Activated naive CD4-positive, alpha-beta T cell treated with anti-CD3 and anti-CD28 coated beads, Interleukin-2, amount 50 U/mL, for 72 hours (primary cell): ENCODE measurements around the gene HPCAL1. TPM values are rescaled to one million over a fixed set of nuclear protein-coding genes. Genes with fewer than 3 reads are reported as not detected.

Source experiments
- ATAC-seq, 2 donors: fragments of 150-1000 bp; cut with Tn5 transposase; 2 replicates each; pipeline ENCODE4 v1.10.0; 2021; ENCODE audit warnings: mild to moderate bottlenecking in 2 of 2, moderate library complexity in 2 of 2
- DNase-seq, 2 donors: peaks; one replicate each; pipeline ENCODE4 v3.0.0; 2021 to 2022; ENCODE audit warnings: low spot score in 2 of 2
- H3K27ac Mint-ChIP-seq, 2 donors: one replicate each; pipeline ENCODE4 v1.8.0; 2022; ENCODE audit warnings: mild to moderate bottlenecking in 2 of 2, mixed read lengths in 2 of 2
- H3K36me3 Mint-ChIP-seq, 2 donors: one replicate each; pipeline ENCODE4 v1.8.0; 2022; ENCODE audit warnings: mixed read lengths in 2 of 2
- H3K9me3 Mint-ChIP-seq, 2 donors: one replicate each; pipeline ENCODE4 v1.8.0; 2022; ENCODE audit warnings: mixed read lengths in 2 of 2
- total RNA-seq, 2 donors: library from RNA; stranded (reverse); gene quantifications; one replicate each; pipeline ENCODE4 v1.2.3, GENCODE V29; 2022

HPCAL1 gene
- total RNA-seq, 2 donors from 2014 or later: 46.0 to 96.5 TPM

DNA sequence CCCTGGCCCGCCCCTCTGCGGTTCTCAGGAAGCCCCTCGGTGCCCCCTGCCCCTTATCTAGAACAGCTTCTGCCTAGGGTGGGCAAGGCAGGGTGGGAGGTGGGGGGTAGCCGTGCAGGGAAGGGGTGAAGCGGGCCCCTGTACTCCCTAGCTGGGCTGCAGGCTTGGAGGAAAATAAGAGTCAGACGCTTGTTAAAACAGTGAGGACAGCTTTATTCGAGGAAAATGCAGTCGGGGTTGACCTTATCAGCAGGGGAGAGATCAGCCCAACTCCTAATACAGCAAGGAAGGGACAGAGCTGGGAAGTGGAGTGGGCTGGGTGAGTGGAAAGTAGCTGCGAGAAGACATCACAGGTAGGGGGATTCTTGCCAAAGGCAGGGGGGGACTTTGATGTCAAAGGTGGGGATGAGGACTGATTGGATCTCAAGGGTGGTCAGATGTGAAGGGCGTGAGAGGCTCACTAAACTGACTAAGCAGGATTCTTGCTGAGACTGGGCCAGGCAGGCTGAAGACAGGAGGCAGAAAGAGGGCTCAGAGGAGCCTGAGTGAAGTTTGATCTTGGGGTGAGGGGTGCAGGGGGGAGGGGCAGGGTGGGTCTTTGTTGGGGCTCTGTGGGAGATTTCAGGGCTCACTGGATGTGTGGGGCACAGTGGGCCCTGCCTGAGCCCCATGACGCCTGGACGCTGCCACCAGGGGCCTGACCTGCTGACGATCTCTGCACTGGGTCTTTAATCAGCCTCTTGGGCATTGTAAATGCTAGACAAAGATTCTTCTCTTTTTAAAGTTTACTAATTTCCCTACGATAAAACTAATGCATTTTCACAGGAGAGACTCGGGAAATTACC is 29.9 kb downstream of the HPCAL1 start:
- DNase-seq (peak in 1 of 2 donors; percentile 14), ATAC-seq (peak; percentile 4 to 16)
- H3K36me3 Mint-ChIP-seq: peaks cover 5 to 50% of the 10 kb centered on the region in 2 donors
- H3K27ac Mint-ChIP-seq: peak overlapping the region; percentile 92 to 97
- H3K9me3 Mint-ChIP-seq: no peaks in the 10 kb centered on the region

DNA sequence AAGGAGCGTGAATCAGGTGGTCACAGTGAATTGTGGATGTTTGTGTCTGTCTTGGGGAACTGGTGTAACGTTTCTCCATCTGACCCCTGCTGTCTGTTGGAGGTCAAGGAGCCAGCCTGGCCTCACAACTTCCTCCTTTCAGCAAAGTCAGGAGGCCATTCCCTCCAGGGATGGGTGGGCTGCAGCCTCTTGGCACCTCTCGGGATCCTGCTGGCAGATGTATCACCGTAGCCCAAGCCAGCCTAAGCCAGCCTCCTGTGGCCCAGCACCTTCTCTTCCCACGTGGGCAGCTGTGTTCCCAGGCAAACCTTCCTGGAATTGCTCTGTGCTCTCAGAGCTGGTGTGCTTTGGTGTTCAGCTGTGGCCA is 30.5 kb downstream of the HPCAL1 start:
- peaks cover 5 to 55% of the 10 kb centered on the region in 2 donors for H3K36me3 Mint-ChIP-seq
- ATAC-seq: no peak

DNA sequence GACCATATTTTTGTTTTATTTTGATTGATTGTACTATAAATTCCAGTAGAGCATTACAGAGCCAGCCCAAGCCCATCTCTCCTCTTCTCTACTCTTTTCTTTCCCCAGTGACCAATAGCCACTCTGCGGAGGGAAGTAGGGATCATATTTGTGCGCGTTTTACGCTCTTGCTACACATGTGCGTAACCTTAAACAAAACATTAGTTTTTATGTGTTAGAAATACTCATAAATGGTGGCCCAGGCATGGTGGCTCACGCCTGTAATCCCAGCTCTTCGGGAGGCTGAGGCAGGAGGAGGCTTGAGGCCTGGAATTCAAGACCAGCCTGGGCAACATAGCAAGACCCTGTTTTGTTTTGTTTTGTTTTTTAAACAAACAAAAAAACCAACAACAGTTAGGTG is 31.3 kb downstream of the HPCAL1 start:
- ATAC-seq (no peak), DNase-seq (no peak)
- Mint-ChIP-seq H3K9me3 (no peaks in the 10 kb centered on the region), H3K27ac (peak overlapping the region in 1 of 2 donors; percentile 92), H3K36me3 (peaks cover 5 to 61% of the 10 kb centered on the region in 2 donors)

More for the DNA sequence above, 30.5 kb downstream of the HPCAL1 start:
- Mint-ChIP-seq H3K27ac (peak overlapping the region; percentile 92 to 97), H3K9me3 (no peaks in the 10 kb centered on the region)
- no peak for DNase-seq

DNA sequence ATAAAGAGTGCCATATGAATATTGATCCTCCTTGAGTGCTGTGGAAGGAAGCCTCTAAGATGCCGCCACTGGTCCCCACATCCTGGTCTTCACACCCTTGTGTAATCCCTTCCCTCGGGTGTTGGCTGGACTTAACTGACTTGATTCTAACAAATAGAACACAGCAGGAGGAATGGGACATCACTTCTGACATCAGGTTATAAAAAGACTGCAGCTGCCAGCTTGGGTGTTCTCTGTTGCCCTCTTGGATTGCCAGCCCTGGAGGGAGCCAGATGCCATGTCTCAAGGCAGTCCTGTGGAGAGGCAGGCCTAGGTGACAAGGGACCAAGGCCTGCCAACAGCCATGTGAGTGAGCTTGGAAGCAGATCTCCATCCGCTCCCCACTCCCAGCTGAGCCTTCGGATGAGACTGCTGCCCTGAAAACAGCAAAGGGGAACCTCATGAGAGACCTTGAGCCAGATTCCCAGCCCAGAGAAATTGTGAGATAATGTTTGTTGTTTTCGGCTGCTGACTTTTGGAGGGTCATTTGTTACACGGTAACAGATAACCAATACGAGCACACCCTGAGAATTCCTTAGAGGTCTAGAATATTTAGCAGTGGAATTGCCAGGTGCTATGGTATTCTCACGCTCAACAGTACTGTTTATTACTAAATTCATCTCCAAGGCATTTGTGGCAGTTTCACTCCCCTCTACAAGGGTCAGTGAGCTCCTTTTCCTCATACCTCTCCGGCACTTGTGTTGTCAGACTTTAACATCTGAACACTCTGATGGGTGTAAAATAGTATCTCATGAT is 32.5 kb downstream of the HPCAL1 start:
- DNase-seq: no peak
- no peak for ATAC-seq
- H3K36me3 Mint-ChIP-seq: peaks cover 5 to 55% of the 10 kb centered on the region in 2 donors
- H3K9me3 Mint-ChIP-seq: no peaks in the 10 kb centered on the region
- no peak overlapping the region for H3K27ac Mint-ChIP-seq

DNA sequence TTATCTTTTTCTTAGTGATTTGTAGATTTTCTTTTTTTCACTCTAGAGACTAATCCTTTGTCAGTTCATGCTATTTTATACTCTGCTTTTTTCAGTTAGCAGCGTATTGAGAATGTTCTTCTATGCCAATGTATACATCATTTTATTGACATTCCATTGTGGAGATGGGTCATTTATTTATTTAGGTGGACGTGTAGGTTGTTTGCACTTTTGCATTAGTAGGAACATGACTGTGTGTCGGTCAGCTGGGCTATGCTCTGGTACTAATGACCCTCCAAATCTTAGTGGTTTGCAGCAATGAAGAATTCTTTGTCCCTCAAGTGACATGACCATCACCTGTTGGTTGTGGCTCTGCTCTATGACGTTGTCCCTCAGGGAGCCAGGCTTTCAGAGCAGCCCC is 33.6 kb downstream of the HPCAL1 start:
- Mint-ChIP-seq H3K36me3 (peaks cover 5 to 44% of the 10 kb centered on the region in 2 donors), H3K27ac (no peak overlapping the region), H3K9me3 (no peaks in the 10 kb centered on the region)
- DNase-seq (no peak), ATAC-seq (no peak)

DNA sequence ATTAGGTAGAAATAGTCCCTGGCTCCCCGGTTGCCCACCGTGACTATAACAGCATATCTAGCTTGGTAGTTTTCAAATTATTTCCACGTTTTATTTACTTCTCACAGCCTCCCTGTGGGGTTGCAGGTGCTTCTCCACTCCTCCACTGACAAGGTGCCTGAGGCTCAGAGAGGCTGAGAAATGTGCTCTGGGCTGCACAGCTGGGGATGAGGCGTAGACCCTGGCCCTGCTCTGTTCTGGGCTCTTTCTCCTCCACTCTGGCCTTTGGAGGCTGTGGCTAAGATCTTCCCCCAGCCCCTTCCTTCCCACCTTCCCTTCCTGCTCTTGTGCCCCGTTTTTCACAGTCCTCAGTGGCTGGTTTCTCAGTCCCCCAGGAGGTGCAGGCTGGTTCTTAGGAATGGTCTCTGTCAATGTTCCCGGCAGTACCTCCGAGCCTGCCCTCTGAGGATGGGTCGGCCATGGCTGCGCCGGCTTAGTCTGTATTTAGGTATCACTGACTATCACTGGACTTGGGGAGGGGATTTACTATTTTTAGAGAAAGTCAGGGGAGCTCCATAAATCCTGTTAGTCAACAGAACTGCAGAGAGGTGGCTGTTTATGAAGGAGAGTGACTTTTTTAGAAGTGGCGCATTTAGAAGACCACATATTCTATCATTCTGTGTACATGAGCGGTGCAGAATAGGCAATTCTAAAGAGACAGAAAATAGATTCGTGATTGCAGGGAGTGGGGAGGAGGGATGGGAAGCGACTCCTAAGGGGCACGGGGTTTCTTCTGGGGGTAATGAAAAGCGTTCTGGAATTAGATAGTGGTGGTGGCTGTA is 35.0 kb downstream of the HPCAL1 start:
- DNase-seq (no peak), ATAC-seq (no peak)
- Mint-ChIP-seq H3K9me3 (no peaks in the 10 kb centered on the region), H3K27ac (peak overlapping the region in 1 of 2 donors; percentile 21), H3K36me3 (peaks cover 5 to 38% of the 10 kb centered on the region in 2 donors)

DNA sequence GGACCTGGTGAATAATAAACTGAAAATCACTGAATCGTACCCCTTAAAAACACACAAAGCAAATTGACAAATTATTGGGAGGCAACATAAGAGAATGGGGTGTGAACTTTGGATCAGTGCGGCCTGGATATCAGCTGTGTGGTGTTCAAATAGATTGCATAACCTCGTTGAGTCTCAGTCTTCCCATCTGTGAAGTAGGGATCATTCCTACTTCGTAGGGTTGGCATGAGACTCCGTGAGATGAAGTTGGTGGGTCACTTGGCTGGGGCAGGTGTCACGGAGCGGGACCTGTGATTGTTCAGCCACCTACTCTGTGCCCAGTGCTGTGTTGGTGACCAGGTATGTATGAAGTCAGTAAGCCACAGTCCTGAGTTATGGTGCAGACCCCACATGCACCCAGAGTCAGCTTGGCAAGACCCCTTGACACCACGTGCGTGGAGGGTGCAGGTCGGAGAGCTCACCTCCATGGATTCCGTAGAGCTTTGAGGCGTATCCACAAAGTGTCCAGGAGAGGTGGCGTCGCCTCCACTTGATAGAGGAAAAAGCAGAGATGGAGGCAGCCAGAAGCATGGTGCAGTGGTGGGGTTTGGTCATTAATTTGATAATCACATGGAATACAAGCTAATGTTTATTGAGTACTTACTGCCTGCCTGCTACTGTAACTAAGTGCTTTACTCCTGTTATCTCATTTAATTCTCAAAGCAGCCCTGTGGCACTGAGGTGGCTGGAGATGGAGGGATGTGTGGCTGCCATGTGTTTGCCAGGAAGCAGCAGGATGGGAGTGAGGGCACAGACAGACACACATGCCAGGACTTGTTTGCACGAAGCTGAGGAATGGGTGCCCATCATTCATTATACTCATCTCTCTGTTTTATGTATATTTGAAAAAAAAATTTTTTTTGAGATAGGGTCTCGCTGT is 35.8 kb downstream of the HPCAL1 start:
- ATAC-seq: no peak
- peak overlapping the region in 1 of 2 donors; percentile 92 for H3K27ac Mint-ChIP-seq
- H3K9me3 Mint-ChIP-seq: no peaks in the 10 kb centered on the region
- DNase-seq: no peak
- peaks cover 5 to 30% of the 10 kb centered on the region in 2 donors for H3K36me3 Mint-ChIP-seq

DNA sequence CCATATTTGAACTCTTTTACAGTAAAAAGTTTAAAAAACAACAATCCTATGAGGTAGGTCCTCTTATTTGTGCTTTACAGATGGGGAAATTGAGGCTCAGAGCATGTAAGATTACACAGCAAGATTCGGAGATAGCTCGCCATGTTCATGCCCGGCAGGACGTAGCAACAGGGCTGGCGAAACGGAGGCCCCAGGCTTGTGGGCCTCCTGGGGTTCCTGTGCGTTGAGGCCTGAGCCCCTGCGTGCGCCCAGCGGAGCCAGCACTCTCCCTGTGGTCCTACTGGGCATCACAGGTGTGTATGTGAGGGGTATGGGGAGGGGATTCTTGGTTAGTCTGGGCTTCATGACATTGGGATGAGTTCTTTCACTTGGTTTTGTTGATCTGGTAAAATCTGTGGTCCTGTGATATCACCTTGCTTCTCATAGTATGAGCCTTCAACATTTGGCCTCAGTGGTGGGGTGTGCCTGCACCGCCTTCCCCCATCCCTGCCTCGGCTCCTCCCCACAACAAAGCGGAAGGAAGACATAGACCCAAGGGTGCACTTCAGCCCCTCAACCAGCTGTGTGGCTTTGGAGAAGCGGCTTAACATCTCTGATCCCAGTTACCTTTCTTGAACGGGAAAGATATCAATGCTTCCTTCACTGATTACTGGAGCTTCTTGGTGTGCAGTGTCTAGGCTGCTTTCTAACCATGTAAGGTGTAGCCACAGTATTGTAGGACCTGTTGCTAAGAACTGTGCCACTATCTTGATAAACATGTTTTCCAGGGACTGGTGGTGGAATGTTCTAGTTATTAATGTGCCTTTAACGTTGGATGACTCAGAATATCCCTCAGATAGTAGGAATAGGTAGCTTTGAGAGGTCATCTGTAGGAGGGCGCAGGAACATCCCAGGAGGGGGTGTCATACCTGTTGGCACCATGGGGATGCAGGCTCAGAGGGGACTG is 37.2 kb downstream of the HPCAL1 start:
- ATAC-seq (no peak), DNase-seq (no peak)
- Mint-ChIP-seq H3K36me3 (peaks cover 4 to 21% of the 10 kb centered on the region in 2 donors), H3K9me3 (no peaks in the 10 kb centered on the region), H3K27ac (peak overlapping the region in 1 of 2 donors; percentile 54)

DNA sequence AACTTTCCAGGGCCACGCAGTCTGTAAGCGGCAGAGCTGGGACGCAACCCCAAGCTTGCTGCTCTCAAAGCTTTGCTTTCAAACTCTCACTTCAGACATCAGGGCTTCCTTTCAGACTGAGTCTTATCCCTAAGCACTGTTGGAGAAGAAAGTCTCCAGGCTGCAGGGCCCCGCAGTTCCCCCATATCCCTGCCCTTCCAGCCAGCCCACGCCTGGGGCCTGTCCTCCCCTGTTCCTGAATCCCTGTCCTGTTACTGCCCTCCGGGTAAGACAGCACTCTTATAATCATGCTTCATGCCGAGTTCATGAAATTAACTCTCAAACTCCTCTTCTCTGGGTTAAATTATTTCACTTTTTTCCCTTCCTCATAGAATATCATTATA is 37.9 kb downstream of the HPCAL1 start:
- no peaks in the 10 kb centered on the region for H3K9me3 Mint-ChIP-seq
- peaks cover 0 to 14% of the 10 kb centered on the region in 2 donors for H3K36me3 Mint-ChIP-seq
- ATAC-seq (no peak), DNase-seq (no peak)
- H3K27ac Mint-ChIP-seq: peak overlapping the region; percentile 54 to 86

DNA sequence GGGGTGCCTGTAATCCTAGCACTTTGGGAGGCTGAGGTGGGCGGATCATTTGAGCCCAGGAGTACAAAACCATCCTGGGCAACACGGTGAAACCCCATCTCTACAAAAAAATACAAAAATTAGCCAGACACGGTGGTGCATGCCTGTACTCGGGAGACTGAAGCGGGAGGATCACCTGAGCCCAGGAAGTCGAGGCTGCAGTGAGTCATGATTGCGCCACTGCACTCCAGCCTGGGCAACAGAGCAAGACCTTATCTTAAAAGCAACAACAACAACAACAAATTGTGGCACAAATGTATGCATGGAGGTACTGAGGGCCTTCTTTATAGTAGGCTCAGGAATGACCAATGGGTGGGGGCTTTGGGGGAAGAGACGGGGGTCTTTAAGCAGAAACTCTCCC is 38.5 kb downstream of the HPCAL1 start:
- Mint-ChIP-seq H3K27ac (peak overlapping the region in 1 of 2 donors; percentile 86), H3K9me3 (no peaks in the 10 kb centered on the region), H3K36me3 (peaks cover 0 to 11% of the 10 kb centered on the region in 2 donors)
- no peak for DNase-seq
- ATAC-seq: no peak

DNA sequence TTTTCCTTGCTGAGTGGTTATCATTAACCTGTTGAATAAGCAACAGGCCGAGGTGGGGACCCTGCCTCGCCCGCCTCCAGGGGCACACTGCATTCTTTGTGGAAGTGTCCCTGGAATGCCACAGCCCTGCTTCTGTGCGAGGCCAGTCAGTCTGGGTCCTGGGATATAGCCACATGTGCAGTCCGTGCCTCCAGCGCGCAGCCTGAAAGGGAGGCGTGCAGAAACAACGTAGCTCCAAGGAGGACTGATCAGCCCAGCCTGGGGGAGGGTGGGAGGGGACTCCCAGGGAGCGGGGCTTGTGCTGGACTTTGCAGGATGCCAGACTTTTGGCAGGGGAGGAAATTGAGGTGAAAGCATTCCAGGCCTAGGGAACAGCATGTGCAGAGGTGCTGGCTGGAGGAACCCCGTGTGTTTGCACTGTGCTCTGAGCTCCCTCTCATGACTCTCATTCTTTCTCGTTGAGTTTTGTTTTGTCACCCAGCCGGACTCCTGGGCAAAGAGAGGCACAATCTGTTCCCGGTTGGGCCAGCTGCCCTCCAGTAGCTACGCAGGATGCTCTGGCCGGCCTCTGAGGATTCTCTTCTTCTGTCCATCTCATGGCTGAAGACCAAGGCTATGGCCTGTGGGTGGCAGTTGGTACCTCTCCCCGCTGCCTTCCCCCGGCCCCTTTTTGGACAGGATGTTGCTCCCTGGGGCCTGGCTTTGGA is 39.7 kb downstream of the HPCAL1 start:
- Mint-ChIP-seq H3K9me3 (no peaks in the 10 kb centered on the region), H3K27ac (peak overlapping the region in 1 of 2 donors; percentile 3), H3K36me3 (peaks cover 0 to 11% of the 10 kb centered on the region in 2 donors)

DNA sequence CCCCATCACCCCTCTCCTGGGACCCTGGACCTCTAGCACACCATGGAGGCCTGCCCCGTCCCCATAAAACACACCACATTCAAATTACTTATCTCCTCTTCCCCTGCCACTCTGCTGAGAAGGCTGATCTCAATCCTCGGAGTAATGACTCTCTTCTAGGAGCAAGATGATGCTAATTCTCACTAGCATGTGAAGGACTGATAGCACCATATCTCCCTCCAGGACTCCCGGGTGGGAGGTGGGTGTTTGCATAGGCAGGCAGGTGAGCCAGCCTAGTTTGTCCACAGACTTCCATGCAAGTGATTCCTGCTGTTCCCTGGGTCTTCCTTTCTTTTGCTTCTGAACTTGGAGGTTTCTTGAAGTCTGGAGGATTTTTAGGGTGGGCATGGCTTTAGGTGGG is 40.5 kb downstream of the HPCAL1 start:
- no peak for DNase-seq
- Mint-ChIP-seq H3K36me3 (peaks cover 0 to 7% of the 10 kb centered on the region in 2 donors), H3K27ac (peak overlapping the region; percentile 3 to 33), H3K9me3 (no peaks in the 10 kb centered on the region)
- no peak for ATAC-seq

More for the DNA sequence above, 39.7 kb downstream of the HPCAL1 start:
- DNase-seq (no peak), ATAC-seq (no peak)

DNA sequence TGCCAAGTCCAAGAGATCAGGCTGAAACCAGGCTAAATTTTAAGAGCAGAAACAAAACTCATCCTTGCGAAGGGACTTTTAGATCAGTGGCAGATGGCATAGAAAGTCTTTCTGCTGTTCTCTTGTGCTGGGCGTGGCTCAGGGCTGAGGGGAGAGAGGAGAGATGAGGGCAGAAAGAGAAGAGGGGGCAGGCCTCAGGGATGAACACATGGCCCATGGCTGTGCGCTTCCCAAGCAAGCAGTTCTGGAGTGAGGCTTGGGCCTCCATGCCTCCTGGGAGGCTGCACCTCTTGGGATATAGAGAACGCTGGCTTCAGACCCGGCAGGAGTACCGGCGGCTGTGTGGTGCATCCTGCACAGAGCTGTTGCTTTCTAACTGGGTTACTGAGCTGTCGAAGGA is 41.0 kb downstream of the HPCAL1 start:
- ATAC-seq: no peak
- H3K36me3 Mint-ChIP-seq: peaks cover 0 to 2% of the 10 kb centered on the region in 2 donors
- no peak for DNase-seq
- peak overlapping the region; percentile 3 to 33 for H3K27ac Mint-ChIP-seq
- no peaks in the 10 kb centered on the region for H3K9me3 Mint-ChIP-seq
